Measurements from ENCODE around the gene UBASH3B.
A peak's percentile ranks its signal among the peaks of the same experiment; 100 is the strongest.

The UBASH3B gene

DNA sequence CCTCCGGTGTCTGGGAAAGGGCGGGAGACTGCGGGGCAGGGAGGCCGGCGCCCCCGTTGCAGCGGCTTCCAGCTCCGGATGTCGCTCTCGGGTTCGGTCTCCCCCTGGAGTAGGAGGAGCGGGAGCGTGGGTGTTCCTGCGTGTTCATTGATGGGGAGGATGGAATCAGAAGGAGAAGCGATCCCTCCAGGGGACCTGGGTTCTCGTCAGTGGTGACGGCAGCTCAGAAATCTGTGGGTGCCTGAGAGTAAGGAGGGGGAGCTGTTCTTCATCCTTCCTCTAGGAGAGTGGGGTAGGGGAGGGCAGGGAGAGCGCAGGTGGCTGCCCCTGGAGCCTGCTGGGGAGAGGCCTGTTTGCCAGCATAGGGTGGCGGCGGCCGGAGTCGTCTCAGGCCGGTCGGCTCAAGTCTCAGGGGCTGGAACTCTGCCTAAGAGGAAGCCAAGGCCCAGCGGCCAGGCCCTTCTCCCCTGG lies 1.1 kb downstream of the UBASH3B start:
- peak overlapping the region; percentile 75 for H3K4me3 ChIP-seq (ENCODE audit: low read depth, low read length)
- TF ChIP-seq, protein P1, sequence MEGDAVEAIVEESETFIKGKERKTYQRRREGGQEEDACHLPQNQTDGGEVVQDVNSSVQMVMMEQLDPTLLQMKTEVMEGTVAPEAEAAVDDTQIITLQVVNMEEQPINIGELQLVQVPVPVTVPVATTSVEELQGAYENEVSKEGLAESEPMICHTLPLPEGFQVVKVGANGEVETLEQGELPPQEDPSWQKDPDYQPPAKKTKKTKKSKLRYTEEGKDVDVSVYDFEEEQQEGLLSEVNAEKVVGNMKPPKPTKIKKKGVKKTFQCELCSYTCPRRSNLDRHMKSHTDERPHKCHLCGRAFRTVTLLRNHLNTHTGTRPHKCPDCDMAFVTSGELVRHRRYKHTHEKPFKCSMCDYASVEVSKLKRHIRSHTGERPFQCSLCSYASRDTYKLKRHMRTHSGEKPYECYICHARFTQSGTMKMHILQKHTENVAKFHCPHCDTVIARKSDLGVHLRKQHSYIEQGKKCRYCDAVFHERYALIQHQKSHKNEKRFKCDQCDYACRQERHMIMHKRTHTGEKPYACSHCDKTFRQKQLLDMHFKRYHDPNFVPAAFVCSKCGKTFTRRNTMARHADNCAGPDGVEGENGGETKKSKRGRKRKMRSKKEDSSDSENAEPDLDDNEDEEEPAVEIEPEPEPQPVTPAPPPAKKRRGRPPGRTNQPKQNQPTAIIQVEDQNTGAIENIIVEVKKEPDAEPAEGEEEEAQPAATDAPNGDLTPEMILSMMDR (IDR thresholded peaks at IDR 0.05; ENCODE audit: low read depth, low read length, missing control alignments) = no peak
- no peak for DNase-seq (ENCODE audit: low read depth)

DNA sequence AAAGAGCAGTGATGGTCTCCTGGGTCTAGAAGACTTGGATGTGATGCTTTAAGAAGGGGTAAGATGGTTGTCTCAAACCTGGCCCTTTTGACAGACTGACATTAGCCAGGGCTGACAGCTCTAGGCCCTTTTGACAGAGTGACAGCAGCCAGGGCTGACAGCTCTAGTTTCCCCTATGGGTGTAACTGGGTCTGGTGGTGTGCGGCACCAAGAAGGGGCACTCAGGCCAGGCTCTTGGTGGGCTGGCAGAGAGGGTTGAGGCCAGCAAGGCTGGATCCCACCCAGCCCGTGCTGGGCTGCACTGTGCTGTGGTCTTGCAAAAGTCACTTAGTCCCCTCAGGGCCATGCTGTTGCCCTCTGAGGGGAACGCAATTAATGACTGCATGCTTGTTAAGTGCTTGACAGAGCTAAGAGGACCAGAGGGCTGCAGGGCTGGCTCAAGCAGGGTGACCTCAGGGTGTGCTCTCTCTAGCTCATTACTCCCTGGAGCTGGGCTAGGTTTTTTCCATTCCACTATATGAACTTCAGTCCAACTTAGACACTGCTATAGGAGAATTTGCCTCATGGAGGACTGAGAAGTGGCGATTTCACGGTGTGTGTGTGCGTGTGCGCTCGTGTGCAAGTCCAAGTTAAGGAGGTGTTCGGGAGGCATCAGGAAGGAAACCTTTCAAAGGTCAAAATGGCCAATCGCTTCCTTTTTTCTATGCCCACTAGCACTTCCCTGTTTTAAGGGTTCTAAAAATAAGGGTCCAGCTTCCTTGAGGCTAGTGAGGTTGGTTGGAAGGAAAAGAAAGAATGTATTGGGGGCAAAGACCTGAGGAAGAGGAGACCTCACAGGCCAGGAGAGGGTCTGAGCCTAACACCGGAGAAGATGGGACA lies 4.4 kb downstream of the UBASH3B start:
- no peak overlapping the region for H3K4me3 ChIP-seq (ENCODE audit: low read depth, low read length)
- DNase-seq (ENCODE audit: low read depth) = no peak
- TF ChIP-seq, protein P1 (IDR thresholded peaks at IDR 0.05; ENCODE audit: low read depth, low read length, missing control alignments) = no peak

DNA sequence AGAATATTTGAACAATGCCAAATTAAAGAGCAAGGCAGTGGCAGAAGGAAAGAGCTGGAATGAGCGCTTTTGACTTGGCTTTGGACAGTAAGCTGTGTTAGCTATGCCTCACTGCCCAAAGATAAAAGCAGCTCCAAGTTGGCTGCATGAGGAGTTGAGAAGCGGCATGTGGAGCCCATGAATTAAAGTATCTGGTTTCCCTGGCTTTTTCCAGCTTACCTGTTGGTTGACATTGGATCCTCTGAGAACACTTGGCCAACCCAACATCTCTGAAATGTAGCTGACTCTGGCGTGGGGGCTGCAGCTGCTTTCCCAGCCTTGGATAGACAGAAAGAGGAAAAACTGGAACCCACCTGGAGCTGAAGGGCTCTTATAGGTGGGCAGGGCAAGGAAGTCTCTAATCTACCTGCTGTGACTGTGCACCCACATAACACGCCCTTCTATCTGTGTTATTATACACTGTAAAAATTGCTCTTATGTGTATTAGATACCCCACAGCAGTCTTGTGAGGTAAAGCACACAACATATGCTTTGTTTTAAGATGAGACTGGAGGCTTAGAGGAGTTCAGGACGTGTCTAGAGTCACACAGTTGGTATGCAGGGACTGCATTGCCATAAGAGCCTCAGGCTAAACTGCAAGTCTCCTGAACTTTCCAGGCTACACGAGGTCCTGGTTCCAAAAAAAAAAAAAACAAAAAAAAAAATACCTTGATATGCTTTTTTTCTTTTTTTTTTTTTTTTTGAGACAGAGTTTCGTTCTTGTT lies 5.8 kb downstream of the UBASH3B start:
- TF ChIP-seq, protein P1 (IDR thresholded peaks at IDR 0.05; ENCODE audit: low read depth, low read length, missing control alignments) = no peak
- DNase-seq (ENCODE audit: low read depth) = no peak
- no peak overlapping the region for H3K4me3 ChIP-seq (ENCODE audit: low read depth, low read length)

DNA sequence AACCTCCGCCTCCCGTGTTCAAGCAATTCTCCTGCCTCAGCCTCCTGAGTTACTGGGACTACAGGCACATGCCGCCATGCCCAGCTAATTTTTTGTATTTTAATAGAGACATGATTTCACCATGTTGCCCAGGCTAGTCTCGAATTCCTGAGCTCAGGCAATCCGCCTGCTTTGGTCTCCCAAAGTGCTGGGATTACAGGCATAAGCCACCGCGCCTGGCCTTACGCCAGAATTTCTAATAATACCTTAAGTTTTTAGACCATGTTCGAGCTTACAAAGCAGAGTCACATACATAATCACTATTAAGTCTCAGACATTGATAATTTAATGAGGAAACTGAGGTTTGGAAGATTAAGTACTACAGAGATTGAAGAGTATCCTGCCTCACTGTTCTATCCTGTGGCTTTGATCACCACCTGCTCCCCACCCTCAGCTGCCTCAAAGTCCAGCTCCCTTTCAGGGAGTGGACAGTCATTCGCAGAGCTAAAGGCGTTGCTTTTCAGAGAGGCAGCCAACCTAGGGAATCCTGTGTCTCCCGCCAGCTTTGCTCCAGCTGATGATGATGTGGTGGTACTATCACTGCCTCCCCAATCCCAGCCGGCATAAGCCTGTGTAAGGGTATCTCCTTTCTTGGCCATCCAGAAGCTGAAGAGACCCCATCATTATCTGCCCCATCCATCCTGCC lies 7.7 kb downstream of the UBASH3B start:
- TF ChIP-seq, protein P1 (IDR thresholded peaks at IDR 0.05; ENCODE audit: low read depth, low read length, missing control alignments) = no peak
- no peak overlapping the region for H3K4me3 ChIP-seq (ENCODE audit: low read depth, low read length)
- no peak for DNase-seq (ENCODE audit: low read depth)

DNA sequence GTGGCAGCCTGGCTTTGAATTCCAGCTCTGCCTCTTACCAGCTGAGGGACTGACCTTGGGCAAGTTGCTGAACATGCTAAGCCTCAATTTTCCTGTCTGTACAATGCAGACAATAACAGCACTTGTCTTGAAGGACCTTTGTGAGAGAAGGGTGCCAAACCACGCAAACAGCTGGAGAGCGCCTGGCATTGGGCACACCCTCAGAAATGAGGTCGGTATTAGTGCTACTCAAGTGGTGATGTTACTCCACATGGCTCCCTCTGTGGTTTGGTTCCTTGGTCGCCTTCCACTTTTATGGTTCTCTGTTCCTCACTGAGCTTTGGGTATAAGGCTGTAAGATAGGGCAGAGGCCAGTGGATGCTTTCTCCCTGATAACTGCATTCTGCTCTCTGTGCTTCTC lies 8.2 kb downstream of the UBASH3B start:
- DNase-seq (ENCODE audit: low read depth) = no peak
- TF ChIP-seq, protein P1 (IDR thresholded peaks at IDR 0.05; ENCODE audit: low read depth, low read length, missing control alignments) = no peak

DNA sequence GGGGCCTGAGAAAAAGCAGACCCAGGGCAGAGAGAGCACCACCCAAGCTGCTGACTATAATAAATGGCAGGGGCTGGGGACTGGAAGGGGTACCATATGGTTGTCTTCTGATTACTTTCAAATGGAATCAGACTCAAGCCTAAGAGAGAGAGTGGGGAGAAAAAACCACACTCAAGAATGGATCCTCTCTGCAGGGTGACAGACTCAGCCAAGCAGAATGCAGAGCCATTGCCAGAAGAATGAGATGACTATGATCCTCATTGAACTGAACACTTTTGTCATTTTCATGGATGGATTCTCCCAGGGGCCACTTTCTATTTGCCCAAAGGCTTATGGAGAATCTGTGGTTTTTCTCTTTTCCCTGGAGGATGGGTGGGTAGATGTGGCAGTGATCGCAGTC lies 8.7 kb downstream of the UBASH3B start:
- H3K4me3 ChIP-seq (ENCODE audit: low read depth, low read length) = no peak overlapping the region
- DNase-seq (ENCODE audit: low read depth) = no peak
- TF ChIP-seq, protein P1 (IDR thresholded peaks at IDR 0.05; ENCODE audit: low read depth, low read length, missing control alignments) = no peak

More for the DNA sequence above, 8.2 kb downstream of the UBASH3B start:
- H3K4me3 ChIP-seq (ENCODE audit: low read depth, low read length) = no peak overlapping the region

All from GM12864 (cell line).